ENCODE data around the gene CPB2.
A peak's percentile ranks its signal among the peaks of the same experiment; 100 is the strongest.

Gene CPB2

DNA sequence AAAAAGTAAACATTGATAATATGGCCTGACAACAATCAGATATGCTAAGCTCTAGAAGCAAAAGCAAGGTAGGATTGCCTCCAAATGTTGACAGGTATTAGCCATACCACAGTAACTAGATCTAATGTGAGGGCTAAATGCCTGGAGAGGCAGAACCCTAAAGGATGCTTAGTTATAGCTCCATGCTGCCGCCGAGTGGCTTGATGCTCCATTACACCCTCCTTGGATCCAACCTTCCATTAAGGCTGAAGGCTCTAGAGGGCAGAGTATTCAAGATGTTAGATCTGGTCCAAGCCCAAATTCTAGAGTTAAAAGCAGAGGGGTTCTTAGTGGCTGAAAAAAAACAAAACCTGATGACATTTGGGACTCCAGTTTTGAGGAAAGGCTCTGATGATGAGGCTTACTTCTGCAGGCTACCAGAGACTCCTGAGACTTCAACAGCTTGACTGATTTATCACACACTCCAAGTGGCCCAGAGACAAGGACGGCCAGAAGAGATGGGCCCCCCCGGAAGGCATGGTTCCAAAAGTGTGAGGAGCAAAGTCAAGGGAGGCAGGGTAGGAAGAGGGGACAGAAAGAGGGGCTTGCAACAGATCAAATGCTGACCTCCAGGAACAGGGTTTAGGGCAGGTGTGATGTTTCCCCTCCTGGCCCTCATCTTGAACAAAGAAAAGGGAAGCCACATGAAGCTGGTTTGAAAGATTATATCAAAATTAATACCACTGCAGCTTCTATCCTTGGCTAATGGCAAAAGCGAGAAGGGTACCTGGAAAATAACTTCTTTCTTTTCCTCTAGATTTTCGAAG lies 21.9 kb upstream of the CPB2 start:
- Histone ChIP-seq H3K27me3 (no peaks in the 10 kb centered on the region), H3K36me3 (peaks cover 68% of the 10 kb centered on the region), H3K4me3 (ENCODE audit: low read depth in 1 of 2, low read length in 1 of 2) (no peak overlapping the region), H3K27ac (peak overlapping the region; percentile 67), H3K9me3 (peaks cover 5% of the 10 kb centered on the region), H3K4me1 (ENCODE audit: control insufficient read depth in 1 of 2, insufficient read depth in 1 of 2, low read depth in 1 of 2, low read length in 1 of 2) (peaks cover 9 to 14% of the 10 kb centered on the region in 2 experiments)
- TF ChIP-seq, protein P1, sequence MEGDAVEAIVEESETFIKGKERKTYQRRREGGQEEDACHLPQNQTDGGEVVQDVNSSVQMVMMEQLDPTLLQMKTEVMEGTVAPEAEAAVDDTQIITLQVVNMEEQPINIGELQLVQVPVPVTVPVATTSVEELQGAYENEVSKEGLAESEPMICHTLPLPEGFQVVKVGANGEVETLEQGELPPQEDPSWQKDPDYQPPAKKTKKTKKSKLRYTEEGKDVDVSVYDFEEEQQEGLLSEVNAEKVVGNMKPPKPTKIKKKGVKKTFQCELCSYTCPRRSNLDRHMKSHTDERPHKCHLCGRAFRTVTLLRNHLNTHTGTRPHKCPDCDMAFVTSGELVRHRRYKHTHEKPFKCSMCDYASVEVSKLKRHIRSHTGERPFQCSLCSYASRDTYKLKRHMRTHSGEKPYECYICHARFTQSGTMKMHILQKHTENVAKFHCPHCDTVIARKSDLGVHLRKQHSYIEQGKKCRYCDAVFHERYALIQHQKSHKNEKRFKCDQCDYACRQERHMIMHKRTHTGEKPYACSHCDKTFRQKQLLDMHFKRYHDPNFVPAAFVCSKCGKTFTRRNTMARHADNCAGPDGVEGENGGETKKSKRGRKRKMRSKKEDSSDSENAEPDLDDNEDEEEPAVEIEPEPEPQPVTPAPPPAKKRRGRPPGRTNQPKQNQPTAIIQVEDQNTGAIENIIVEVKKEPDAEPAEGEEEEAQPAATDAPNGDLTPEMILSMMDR (IDR thresholded peaks at IDR 0.05) = peak; percentile 54

DNA sequence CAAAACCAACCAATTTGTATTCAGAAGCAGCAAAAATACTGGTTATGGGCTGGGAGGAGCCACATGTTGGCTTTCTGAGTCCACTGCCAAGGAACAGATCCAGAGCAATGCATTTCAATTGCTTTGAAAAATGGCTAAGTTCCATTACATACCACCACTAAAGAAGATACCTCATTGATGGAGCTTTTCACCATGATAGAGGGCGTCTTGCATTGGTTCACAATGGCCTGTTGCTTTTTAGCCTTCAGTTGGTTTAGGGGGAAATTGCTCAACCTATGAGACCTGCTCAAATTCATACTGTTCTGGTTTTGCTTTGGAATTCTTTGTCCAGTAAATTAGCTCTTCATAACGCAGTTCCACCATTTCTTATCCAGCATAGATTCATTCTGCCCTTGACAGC lies 21.2 kb upstream of the CPB2 start:
- H3K27ac ChIP-seq = peak overlapping the region; percentile 67
- no peaks in the 10 kb centered on the region for H3K27me3 ChIP-seq
- peaks cover 61% of the 10 kb centered on the region for H3K36me3 ChIP-seq

DNA sequence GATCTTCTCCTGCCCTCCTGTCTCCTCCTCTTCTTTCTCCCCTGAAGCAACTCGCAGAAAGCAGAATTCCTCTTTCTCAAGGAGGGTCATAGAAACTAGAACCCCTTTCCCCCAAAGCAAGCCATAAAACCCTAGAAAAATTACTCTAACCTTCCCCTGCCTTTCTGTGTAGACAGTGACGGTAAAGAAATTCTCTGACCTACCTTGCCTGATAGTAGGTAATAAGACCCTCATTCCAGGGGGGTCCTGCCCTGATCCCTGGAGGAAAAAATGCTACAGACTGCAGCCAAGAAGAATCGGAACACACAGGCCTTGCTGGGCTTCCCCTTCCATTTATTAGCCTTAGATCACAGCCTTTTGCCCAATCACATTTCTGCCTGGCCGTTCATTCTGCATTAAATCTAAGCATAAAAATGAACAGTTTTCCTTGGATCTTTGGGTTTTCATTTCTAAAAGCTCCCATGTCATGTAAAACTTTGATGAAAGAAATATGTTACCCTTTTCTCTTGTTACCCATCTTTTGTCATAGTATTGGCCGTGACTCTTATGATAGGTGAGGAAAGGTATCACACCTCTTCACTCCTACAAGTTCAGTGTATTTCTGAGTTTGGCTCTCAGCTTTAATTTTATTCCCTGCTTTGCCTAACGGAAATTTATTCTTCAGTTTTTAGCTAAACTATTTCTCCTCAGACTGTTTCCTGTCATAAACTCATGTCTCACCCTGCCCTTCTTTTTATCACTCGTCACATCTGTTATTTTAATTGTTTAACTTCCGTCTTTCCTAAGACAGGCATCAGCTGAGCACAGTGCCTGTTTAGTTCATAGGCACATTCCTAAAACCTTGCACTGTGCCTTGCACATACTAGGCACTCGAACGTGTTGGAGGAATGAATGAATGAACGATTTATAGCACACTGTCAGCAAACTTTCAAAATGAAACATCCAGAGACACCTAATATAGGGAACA lies 20.4 kb upstream of the CPB2 start:
- Histone ChIP-seq H3K27me3 (no peaks in the 10 kb centered on the region), H3K36me3 (peaks cover 53% of the 10 kb centered on the region), H3K4me1 (ENCODE audit: control insufficient read depth in 1 of 2, insufficient read depth in 1 of 2, low read depth in 1 of 2, low read length in 1 of 2) (peaks cover 9 to 14% of the 10 kb centered on the region in 2 experiments), H3K4me3 (ENCODE audit: low read depth in 1 of 2, low read length in 1 of 2) (no peak overlapping the region), H3K27ac (peak overlapping the region; percentile 67), H3K9me3 (peaks cover 5% of the 10 kb centered on the region)
- TF ChIP-seq, protein P1 (IDR thresholded peaks at IDR 0.05) = no peak

More for the DNA sequence above, 21.2 kb upstream of the CPB2 start:
- H3K4me3 ChIP-seq (ENCODE audit: low read depth in 1 of 2, low read length in 1 of 2) = no peak overlapping the region
- TF ChIP-seq, protein P1 (IDR thresholded peaks at IDR 0.05) = no peak
- peaks cover 5% of the 10 kb centered on the region for H3K9me3 ChIP-seq
- peaks cover 9 to 14% of the 10 kb centered on the region in 2 experiments for H3K4me1 ChIP-seq (ENCODE audit: control insufficient read depth in 1 of 2, insufficient read depth in 1 of 2, low read depth in 1 of 2, low read length in 1 of 2)

DNA sequence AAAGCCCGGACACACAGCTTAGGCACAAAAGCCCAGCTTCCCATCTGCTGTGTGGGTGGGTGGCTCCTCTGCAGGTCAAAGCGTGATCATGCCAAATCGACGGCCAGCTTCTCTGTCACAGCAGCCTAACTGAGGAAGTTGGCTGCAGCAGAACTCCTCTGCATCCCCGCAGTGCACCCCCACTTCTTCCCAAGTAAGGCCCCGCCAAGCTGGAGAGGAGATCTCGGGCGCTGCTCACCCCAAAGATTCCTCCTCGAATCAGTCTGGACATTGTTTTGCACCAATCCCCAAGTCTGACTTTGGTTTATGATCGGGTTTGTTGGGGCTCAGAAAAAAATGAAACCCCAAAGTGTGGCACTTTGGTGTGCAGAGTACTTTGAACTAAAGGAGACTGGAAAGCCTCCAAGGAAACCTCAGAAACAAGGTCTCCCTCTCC lies 19.7 kb upstream of the CPB2 start:
- Histone ChIP-seq H3K4me1 (ENCODE audit: control insufficient read depth in 1 of 2, insufficient read depth in 1 of 2, low read depth in 1 of 2, low read length in 1 of 2) (peaks cover 9 to 14% of the 10 kb centered on the region in 2 experiments), H3K27me3 (no peaks in the 10 kb centered on the region), H3K4me3 (ENCODE audit: low read depth in 1 of 2, low read length in 1 of 2) (no peak overlapping the region), H3K36me3 (peaks cover 46% of the 10 kb centered on the region), H3K9me3 (no peaks in the 10 kb centered on the region), H3K27ac (peak overlapping the region; percentile 67)
- TF ChIP-seq, protein P1 (IDR thresholded peaks at IDR 0.05) = no peak

DNA sequence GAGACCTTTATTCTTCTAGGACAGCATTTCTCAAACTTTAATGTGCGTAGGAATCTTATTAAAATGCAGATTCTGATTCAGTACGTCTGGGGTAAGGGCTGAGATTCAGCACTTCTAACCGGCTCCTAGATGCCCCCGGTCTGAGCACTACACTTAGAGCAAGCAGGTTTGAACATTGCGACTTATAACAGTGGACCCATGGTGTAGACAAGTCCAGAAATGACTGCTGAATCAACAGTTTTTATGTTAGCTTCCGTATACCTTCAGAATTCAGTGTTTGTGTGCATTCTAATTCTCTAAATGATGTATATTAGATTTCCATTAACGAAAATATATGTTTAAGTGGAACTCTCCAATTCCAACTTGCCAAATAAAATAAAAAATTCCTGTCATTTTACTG lies 17.5 kb upstream of the CPB2 start:
- Histone ChIP-seq H3K27me3 (no peaks in the 10 kb centered on the region), H3K36me3 (peaks cover 23% of the 10 kb centered on the region), H3K9me3 (no peaks in the 10 kb centered on the region), H3K4me3 (ENCODE audit: low read depth in 1 of 2, low read length in 1 of 2) (no peak overlapping the region), H3K4me1 (ENCODE audit: control insufficient read depth in 1 of 2, insufficient read depth in 1 of 2, low read depth in 1 of 2, low read length in 1 of 2) (peaks cover 9 to 14% of the 10 kb centered on the region in 2 experiments), H3K27ac (no peak overlapping the region)
- TF ChIP-seq, protein P1 (IDR thresholded peaks at IDR 0.05) = no peak

Measured in neutrophil (primary cell).